Mucosa of descending colon (tissue), 3 donors: Measurements from ENCODE around the gene PBX1. TPM values are rescaled to one million over a fixed set of nuclear protein-coding genes. Genes with fewer than 3 reads are reported as not detected.

Experiments used
- ATAC-seq: fragments of 200-7000 bp; cut with Tn5 transposase; one replicate; pipeline ENCODE4 v1.9.1; 2020; ENCODE audit warnings: mild to moderate bottlenecking, moderate library complexity
- DNase-seq, 3 donors: peaks; one replicate each; pipeline ENCODE4 v3.0.0-alpha.2; 2020
- H3K36me3 ChIP-seq: fragments of 200-600 bp; one replicate; pipeline ENCODE4 v1.8.0; 2021; ENCODE audit warnings: low read depth, mild to moderate bottlenecking
- H3K4me1 ChIP-seq: fragments of 200-600 bp; one replicate; pipeline ENCODE4 v1.8.0; 2021; ENCODE audit warnings: low read depth, mild to moderate bottlenecking
- H3K4me3 ChIP-seq: fragments of 200-600 bp; one replicate; pipeline ENCODE4 v1.8.0; 2021; ENCODE audit warnings: mild to moderate bottlenecking
- H3K9me3 ChIP-seq: fragments of 200-600 bp; one replicate; pipeline ENCODE4 v1.8.0; 2021; ENCODE audit warnings: mild to moderate bottlenecking
- intact Hi-C, 2 donors: fragments of 100-400 bp; cut with DNase I in 1 of 2; cut with micrococcal nuclease in 1 of 2; formaldehyde crosslinking; loops; one replicate each; pipeline versions ENCODE4 v1.11.0 to v1.11.1; 2022; cut with DNase I, micrococcal nuclease
- total RNA-seq, 3 donors: library from RNA; stranded (reverse); fragmentation: NEBNext Ultra II Directional in 2 of 3; extraction: Animal tissue kit (Norgen Biotek cat#: 25700) in 2 of 3; gene quantifications; one replicate each; pipeline versions ENCODE4 v1.2.1 to v1.2.4, GENCODE V29; 2021 to 2023
- TF ChIP-seq, protein P1 (sequence below): fragments of 200-600 bp; IDR thresholded peaks from one replicate; pipeline ENCODE4 v1.8.0; 2022; ENCODE audit warnings: antibody characterized with exemption, mild to moderate bottlenecking
- donor health status: DM: no; HTN: no; CAD: no; lungs with moderate emphysema.
- donor health status: DM: no; HTN: no; CAD: no.
- donor health status: DM: no; HTN: yes; CAD: no.

The PBX1 gene
- total RNA-seq, 3 donors from 2014 or later, result 52.6 to 182 (median 82.8) TPM

DNA sequence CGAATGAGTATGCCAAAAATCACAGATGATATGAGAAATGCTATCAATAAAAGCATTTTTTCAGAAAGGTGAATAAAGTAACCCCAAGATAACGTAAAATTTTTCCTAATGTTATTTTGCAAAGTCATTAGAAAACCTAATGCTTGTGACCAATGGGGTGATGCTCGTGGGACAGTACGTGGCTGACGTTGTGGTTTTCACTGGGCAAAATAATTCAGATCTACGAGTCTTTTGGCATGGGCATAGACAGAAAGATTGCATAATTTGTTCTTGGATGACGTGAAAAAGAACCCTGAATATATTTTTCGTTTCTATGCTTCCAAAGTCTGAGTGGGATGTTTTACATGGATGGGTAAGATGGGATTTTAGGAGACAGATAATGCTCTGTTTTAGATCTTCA, 71.0 kb downstream of the PBX1 start:
- ATAC-seq (no peak), DNase-seq (no peak)
- no peak overlapping the region for H3K4me3 ChIP-seq
- TF ChIP-seq, protein P1, sequence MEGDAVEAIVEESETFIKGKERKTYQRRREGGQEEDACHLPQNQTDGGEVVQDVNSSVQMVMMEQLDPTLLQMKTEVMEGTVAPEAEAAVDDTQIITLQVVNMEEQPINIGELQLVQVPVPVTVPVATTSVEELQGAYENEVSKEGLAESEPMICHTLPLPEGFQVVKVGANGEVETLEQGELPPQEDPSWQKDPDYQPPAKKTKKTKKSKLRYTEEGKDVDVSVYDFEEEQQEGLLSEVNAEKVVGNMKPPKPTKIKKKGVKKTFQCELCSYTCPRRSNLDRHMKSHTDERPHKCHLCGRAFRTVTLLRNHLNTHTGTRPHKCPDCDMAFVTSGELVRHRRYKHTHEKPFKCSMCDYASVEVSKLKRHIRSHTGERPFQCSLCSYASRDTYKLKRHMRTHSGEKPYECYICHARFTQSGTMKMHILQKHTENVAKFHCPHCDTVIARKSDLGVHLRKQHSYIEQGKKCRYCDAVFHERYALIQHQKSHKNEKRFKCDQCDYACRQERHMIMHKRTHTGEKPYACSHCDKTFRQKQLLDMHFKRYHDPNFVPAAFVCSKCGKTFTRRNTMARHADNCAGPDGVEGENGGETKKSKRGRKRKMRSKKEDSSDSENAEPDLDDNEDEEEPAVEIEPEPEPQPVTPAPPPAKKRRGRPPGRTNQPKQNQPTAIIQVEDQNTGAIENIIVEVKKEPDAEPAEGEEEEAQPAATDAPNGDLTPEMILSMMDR, result no peak
- peaks cover 13% of the 10 kb centered on the region for H3K4me1 ChIP-seq
- no peaks in the 10 kb centered on the region for H3K36me3 ChIP-seq
- intact Hi-C loops, result loop anchor here in 1 of 2 donors (10.0 kb wide), 1 partner anchor 155 kb away; no protein-coding TSS in a partner anchor
- H3K9me3 ChIP-seq, result no peaks in the 10 kb centered on the region

DNA sequence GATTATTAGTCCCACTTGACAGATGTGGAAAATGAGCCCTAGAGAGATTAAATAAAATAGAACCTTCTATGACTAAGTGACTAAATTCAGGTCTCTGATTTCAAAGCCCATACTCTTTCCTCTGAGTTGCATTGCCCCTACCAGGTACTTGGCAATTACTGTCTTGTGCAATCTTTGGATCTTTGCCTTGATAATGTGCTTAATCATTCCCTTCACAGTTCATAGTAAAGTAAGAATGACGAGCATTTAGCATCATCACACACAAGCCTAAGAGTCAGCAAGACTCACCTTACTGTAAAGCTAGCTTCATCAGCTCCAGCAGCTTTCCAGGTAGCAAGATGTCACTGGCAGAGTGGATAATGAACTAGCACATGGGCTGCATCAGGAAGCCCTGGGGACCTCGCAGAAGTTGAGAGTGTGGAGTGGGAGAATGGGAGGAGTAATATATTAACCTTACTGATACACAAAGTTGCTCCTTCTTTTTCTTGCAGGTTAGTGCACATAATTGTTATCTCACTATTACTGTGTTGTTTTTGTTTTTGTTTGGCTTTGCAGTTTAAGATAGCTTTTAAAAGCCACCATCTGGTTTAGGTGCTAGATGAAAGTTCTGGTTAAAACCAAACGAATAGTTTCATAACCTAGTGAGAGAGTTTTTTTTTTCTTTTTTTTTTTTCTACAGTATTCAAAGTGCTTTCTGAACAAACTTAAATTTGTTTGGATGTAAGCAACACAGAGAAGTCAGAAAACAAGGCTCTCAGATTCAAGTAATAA, 71.8 kb downstream of the PBX1 start:
- intact Hi-C loops, result no loop called here
- ATAC-seq, result no peak
- Histone ChIP-seq H3K36me3 (no peaks in the 10 kb centered on the region), H3K4me1 (peaks cover 19% of the 10 kb centered on the region), H3K9me3 (no peaks in the 10 kb centered on the region), H3K4me3 (no peak overlapping the region)
- DNase-seq, result no peak
- TF ChIP-seq, protein P1, result no peak

DNA sequence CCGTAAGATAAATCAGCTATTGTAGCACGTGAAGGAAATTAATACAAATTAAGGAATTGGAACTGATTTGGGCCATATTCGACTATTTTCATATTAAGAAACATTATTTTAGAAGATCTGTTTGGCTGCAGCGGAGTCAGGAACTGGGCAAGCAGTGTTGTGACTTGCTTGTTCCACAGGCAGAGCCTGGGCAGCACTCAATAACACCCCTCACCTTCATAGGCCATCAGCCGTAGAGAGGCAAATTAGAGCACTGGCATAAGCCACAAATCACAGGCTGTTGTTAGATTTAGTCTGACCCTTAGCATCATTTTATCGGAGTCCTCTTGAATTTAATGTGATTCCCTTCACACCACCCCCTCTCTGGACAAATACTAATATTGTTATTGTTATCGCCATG, 72.8 kb downstream of the PBX1 start:
- ATAC-seq (no peak), DNase-seq (no peak)
- TF ChIP-seq, protein P1, result no peak
- intact Hi-C loops, result no loop called here
- H3K4me1 ChIP-seq, result peaks cover 25% of the 10 kb centered on the region
- H3K36me3 ChIP-seq, result no peaks in the 10 kb centered on the region
- H3K4me3 ChIP-seq, result no peak overlapping the region
- H3K9me3 ChIP-seq, result no peaks in the 10 kb centered on the region

DNA sequence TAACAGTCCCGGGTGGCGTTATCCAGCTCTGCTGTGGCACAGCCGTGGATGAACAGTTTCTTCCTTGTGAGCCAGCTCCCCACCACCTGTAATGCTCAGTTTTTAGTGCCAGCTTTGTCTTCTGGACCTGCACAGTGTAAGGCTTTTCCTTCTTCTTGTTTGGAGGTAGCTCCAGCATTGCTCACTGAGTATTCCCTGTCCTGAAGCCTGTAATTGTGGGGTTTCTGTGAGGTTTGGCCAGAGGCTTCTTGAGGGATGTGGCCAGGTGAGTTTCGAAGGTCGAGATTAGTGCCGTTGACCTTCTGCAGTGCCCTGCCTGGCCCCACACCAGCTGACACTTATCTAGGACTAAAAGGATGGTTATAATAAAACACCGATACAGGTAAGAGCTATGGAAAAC, 75.0 kb downstream of the PBX1 start:
- peaks cover 20% of the 10 kb centered on the region for H3K4me1 ChIP-seq

DNA sequence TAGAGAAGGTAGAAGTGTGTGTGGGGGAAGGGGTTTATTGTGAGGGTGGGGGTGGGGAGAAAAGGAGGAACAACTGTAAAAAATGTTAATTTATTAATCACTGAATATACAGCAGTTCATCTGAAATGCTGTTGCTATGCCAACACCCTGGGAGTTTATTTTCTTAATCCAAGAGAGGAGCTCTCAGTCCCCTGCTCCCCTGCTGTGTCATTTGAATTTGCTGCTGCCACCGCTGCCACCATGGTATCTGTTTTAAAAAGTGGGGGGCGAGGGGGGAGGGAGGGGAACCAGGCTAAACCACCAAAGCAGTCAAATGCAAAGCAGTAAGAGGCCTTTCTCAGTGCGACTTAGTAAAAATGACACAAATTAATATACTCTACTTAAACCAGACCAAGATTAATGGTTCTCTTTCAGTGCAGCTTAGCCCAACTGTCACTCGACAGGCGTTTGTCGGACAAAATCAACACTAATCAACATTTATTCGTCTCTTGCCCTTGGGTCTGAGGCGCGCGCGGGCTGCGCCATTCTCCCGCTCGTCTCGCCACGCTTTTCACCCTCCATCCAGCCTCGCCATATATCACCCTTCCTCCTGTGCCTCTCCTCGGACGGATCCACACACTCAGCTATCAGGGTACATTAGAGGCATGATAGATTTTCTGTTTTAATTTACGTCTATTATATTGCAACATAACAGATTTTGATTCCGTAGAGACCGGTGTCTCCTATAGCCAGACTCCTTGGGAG, 76.2 kb downstream of the PBX1 start:
- TF ChIP-seq, protein P1, result no peak
- peaks cover 20% of the 10 kb centered on the region for H3K4me1 ChIP-seq
- ATAC-seq, result no peak
- intact Hi-C loops, result no loop called here
- no peak overlapping the region for H3K4me3 ChIP-seq
- H3K36me3 ChIP-seq, result no peaks in the 10 kb centered on the region
- DNase-seq, result no peak
- no peaks in the 10 kb centered on the region for H3K9me3 ChIP-seq

More for the DNA sequence above, 75.0 kb downstream of the PBX1 start:
- no peaks in the 10 kb centered on the region for H3K36me3 ChIP-seq
- DNase-seq (no peak), ATAC-seq (peak; percentile 27)
- TF ChIP-seq, protein P1, result no peak
- intact Hi-C loops, result no loop called here
- no peak overlapping the region for H3K4me3 ChIP-seq
- H3K9me3 ChIP-seq, result no peaks in the 10 kb centered on the region
